Neural cell (in vitro differentiated cells): ENCODE data around the gene TPD52L3. TPM values are rescaled to one million over a fixed set of nuclear protein-coding genes. Genes with fewer than 3 reads are reported as not detected.

Experiments
- H2AFZ ChIP-seq: fragments of 200-600, 300-800 bp; sonication (generic), shearing (Covaris generic); 2 replicates; pipeline ENCODE4 v1.6.0; 2014; ENCODE audit warnings: low read depth, mild to moderate bottlenecking, antibody characterized with exemption, low read length, moderate library complexity
- H3F3A ChIP-seq: fragments of 200-600 bp; shearing (Covaris generic); 2 replicates; pipeline ENCODE4 v1.6.1; 2016; ENCODE audit warnings: mild to moderate bottlenecking, moderate library complexity, mixed read lengths, antibody characterized with exemption, low read length; ENCODE audit not compliant: insufficient read depth, poor library complexity, severe bottlenecking
- H3K27ac ChIP-seq: fragments of 200-600, 300-800 bp; sonication (generic), shearing (Covaris generic); 2 replicates; pipeline ENCODE4 v1.5.1; 2014; ENCODE audit warnings: mild to moderate bottlenecking, low read length, moderate library complexity
- H3K27me3 ChIP-seq: fragments of 300-800, 200-600 bp; sonication (generic), shearing (Covaris generic); 2 replicates; pipeline ENCODE4 v1.6.0; 2014; ENCODE audit warnings: mild to moderate bottlenecking, low read depth, low read length, moderate library complexity; ENCODE audit not compliant: insufficient read depth
- H3K36me3 ChIP-seq: fragments of 300-800, 200-600 bp; sonication (generic), shearing (Covaris generic); 2 replicates; pipeline ENCODE4 v1.5.1; 2014; ENCODE audit warnings: mild to moderate bottlenecking, antibody characterized with exemption, low read length, moderate library complexity; ENCODE audit not compliant: insufficient read depth
- H3K4me2 ChIP-seq: fragments of 300-800, 200-600 bp; sonication (generic), shearing (Covaris generic); 2 replicates; pipeline ENCODE4 v1.6.0; 2014; ENCODE audit warnings: mild to moderate bottlenecking, low read length
- H3K4me3 ChIP-seq: fragments of 300-800, 200-600 bp; sonication (generic), shearing (Covaris generic); 2 replicates; pipeline ENCODE4 v1.5.1; 2014; ENCODE audit warnings: mild to moderate bottlenecking, low read length, moderate library complexity
- H3K79me2 ChIP-seq: fragments of 200-600 bp; shearing (Covaris generic); replicated peaks from 2 replicates; pipeline ENCODE4 v1.6.0; 2014; ENCODE audit warnings: mild to moderate bottlenecking, low read length, moderate library complexity; ENCODE audit not compliant: insufficient read depth
- H3K9ac ChIP-seq: fragments of 300-800, 200-600 bp; sonication (generic), shearing (Covaris generic); 2 replicates; pipeline ENCODE4 v1.6.1; 2016; ENCODE audit warnings: mild to moderate bottlenecking, low read length, mixed read lengths
- H3K9me2 ChIP-seq: fragments of 200-600 bp; shearing (Covaris generic); 2 replicates; pipeline ENCODE4 v1.6.1; 2016; ENCODE audit warnings: mild to moderate bottlenecking, low read length, mixed read lengths; ENCODE audit not compliant: insufficient read depth
- H3K9me3 ChIP-seq: fragments of 200-600, 300-800 bp; sonication (generic), shearing (Covaris generic); 2 replicates; pipeline ENCODE4 v1.6.1; 2016; ENCODE audit warnings: mild to moderate bottlenecking, mixed run types, low read length, moderate library complexity, mixed read lengths
- H4K20me1 ChIP-seq: fragments of 200-600 bp; shearing (Covaris generic); 2 replicates; pipeline ENCODE4 v1.6.1; 2016; ENCODE audit warnings: mild to moderate bottlenecking, mixed run types; ENCODE audit not compliant: insufficient read depth
- EP300 ChIP-seq: fragments of 450-650 bp; conservative IDR thresholded peaks from 2 replicates; pipeline ENCODE4 v1.6.1; 2014; ENCODE audit warnings: antibody characterized with exemption, mild to moderate bottlenecking, moderate library complexity; ENCODE audit not compliant: poor library complexity, severe bottlenecking
- MXI1 ChIP-seq: fragments of 450-650 bp; conservative IDR thresholded peaks from 2 replicates; pipeline ENCODE4 v1.6.1; 2014; ENCODE audit warnings: antibody characterized with exemption, mild to moderate bottlenecking; ENCODE audit not compliant: poor library complexity, severe bottlenecking
- POLR2AphosphoS5 ChIP-seq: IDR thresholded peaks from 2 replicates; pipeline ENCODE4 v1.6.1; 2012
- RAD21 ChIP-seq: fragments of 450-650 bp; conservative IDR thresholded peaks from 2 replicates; pipeline ENCODE4 v1.6.1; 2014; ENCODE audit warnings: antibody characterized with exemption, mild to moderate bottlenecking, moderate library complexity
- SMC3 ChIP-seq: fragments of 450-650 bp; conservative IDR thresholded peaks from 2 replicates; pipeline ENCODE4 v1.6.1; 2014; ENCODE audit warnings: antibody characterized with exemption, mild to moderate bottlenecking, moderate library complexity; ENCODE audit not compliant: poor library complexity
- TAF1 ChIP-seq: IDR thresholded peaks from 2 replicates; pipeline ENCODE4 v1.6.1; 2012; ENCODE audit warnings: low read depth
- polyA plus RNA-seq: library from polyadenylated mRNA; depleted of rRNA; stranded (reverse); fragments of >200 nt; gene quantifications from 2 replicates; pipeline ENCODE4 v1.2.3, GENCODE V29; 2014
- TF ChIP-seq, protein P1 (sequence below): fragments of 450-650 bp; IDR thresholded peaks from 2 replicates; pipeline ENCODE4 v1.5.1; 2014; ENCODE audit warnings: antibody characterized with exemption, mild to moderate bottlenecking, moderate library complexity; ENCODE audit not compliant: poor library complexity, severe bottlenecking

TPD52L3 gene
- polyA plus RNA-seq, 1 donor from 2014 or later, result not detected

- no peak overlapping the region for H3K4me2 ChIP-seq
- H3K9me3 ChIP-seq, result no peaks in the 10 kb centered on the region
- H3K79me2 ChIP-seq, result no peaks in the 10 kb centered on the region
- no peaks in the 10 kb centered on the region for H3K27me3 ChIP-seq
- H4K20me1 ChIP-seq, result no peaks in the 10 kb centered on the region
- H3K9me2 ChIP-seq, result no peaks in the 10 kb centered on the region
- no peak overlapping the region for H3K4me3 ChIP-seq
- no peaks in the 10 kb centered on the region for H3F3A ChIP-seq
- TF ChIP-seq RAD21 (no peak), SMC3 (no peak)
- H3K9ac ChIP-seq, result no peak overlapping the region
- no peak overlapping the region for H2AFZ ChIP-seq
- no peaks in the 10 kb centered on the region for H3K36me3 ChIP-seq
- no peak overlapping the region for H3K27ac ChIP-seq
Observed at GRCh38 chr9:6367128-6367890, 39.1 kb downstream of the TPD52L3 start.

DNA sequence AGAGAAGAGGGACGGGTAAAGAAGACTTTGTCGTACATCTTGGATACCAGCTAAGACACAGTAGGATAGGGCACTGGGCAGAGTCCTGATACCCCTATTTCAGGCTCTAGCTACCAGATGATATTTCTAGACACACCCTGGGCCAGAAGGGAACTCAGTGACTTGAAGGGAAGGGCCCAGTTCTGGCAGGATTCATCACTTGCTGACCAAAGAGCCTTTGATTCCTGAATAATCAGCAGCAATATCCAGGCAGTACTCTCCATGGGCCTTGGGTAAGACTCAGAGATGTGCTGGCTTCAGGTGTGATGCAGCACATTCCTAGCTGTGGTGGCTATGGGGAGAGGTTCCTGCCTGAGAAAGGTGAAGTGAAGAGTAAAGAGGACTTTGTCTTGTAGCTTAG is 40.7 kb downstream of the TPD52L3 start:
- Histone ChIP-seq H3K36me3 (no peaks in the 10 kb centered on the region), H3K4me2 (no peak overlapping the region), H3K27me3 (no peaks in the 10 kb centered on the region), H3K9me2 (no peaks in the 10 kb centered on the region), H2AFZ (no peak overlapping the region), H3K9me3 (no peaks in the 10 kb centered on the region), H3K9ac (no peak overlapping the region), H3K79me2 (no peaks in the 10 kb centered on the region), H3F3A (no peaks in the 10 kb centered on the region), H4K20me1 (no peaks in the 10 kb centered on the region), H3K4me3 (no peak overlapping the region), H3K27ac (no peak overlapping the region)
- TF ChIP-seq MXI1, result no peak
- no peak for TF ChIP-seq EP300
- TF ChIP-seq RAD21, result no peak
- TF ChIP-seq, protein P1, sequence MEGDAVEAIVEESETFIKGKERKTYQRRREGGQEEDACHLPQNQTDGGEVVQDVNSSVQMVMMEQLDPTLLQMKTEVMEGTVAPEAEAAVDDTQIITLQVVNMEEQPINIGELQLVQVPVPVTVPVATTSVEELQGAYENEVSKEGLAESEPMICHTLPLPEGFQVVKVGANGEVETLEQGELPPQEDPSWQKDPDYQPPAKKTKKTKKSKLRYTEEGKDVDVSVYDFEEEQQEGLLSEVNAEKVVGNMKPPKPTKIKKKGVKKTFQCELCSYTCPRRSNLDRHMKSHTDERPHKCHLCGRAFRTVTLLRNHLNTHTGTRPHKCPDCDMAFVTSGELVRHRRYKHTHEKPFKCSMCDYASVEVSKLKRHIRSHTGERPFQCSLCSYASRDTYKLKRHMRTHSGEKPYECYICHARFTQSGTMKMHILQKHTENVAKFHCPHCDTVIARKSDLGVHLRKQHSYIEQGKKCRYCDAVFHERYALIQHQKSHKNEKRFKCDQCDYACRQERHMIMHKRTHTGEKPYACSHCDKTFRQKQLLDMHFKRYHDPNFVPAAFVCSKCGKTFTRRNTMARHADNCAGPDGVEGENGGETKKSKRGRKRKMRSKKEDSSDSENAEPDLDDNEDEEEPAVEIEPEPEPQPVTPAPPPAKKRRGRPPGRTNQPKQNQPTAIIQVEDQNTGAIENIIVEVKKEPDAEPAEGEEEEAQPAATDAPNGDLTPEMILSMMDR, result no peak
- no peak for TF ChIP-seq SMC3
- TF ChIP-seq TAF1, result no peak
- no peak for TF ChIP-seq POLR2AphosphoS5

Other genes with a start within 250 kb of the TPD52L3 start
- gene IL33, start 112.6 kb upstream of the TPD52L3 start, polyA plus RNA-seq, result not detected in 2 replicates
- gene UHRF2, start 84.8 kb downstream of the TPD52L3 start, polyA plus RNA-seq, result 87.5 and 96.6 TPM in 2 replicates